Uterus (tissue), 2 donors: Measurements from ENCODE around the gene JARID2.

ENCODE experiments used
- POLR2A ChIP-seq, 2 donors: fragments of 450-650 bp; IDR thresholded peaks; one replicate each; pipeline ENCODE4 v1.6.1; 2016; ENCODE audit warnings: antibody characterized with exemption in 2 of 2, mild to moderate bottlenecking in 1 of 2, moderate library complexity in 1 of 2
- TF ChIP-seq, protein P1 (sequence below), 4 experiments: fragments of 200-600 bp in 2 of 4; fragments of 450-650 bp in 2 of 4; sonication (generic) in 2 of 4; IDR thresholded peaks; one replicate each; pipeline ENCODE4 v1.5.1; 2016 to 2019; ENCODE audit warnings: antibody characterized with exemption in 4 of 4, mild to moderate bottlenecking in 2 of 4, moderate library complexity in 1 of 4

DNA sequence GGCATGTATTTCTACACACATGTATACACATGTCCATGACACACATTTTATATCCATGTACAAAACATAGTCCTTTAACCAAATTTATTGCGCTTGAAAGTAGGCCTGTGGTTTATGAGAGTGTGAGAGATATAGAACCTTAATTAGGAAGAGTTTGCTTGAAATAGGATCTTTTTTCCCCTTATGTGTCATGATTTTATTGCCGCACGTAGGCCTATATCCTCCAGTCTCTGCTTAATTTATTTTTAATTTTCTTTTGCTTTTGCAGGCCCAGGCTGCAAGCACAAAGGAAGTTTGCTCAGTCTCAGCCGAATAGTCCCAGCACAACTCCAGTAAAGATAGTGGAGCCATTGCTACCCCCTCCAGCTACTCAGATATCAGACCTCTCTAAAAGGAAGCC is 205.9 kb downstream of the JARID2 start:
- TF ChIP-seq, protein P1, sequence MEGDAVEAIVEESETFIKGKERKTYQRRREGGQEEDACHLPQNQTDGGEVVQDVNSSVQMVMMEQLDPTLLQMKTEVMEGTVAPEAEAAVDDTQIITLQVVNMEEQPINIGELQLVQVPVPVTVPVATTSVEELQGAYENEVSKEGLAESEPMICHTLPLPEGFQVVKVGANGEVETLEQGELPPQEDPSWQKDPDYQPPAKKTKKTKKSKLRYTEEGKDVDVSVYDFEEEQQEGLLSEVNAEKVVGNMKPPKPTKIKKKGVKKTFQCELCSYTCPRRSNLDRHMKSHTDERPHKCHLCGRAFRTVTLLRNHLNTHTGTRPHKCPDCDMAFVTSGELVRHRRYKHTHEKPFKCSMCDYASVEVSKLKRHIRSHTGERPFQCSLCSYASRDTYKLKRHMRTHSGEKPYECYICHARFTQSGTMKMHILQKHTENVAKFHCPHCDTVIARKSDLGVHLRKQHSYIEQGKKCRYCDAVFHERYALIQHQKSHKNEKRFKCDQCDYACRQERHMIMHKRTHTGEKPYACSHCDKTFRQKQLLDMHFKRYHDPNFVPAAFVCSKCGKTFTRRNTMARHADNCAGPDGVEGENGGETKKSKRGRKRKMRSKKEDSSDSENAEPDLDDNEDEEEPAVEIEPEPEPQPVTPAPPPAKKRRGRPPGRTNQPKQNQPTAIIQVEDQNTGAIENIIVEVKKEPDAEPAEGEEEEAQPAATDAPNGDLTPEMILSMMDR (IDR thresholded peaks at IDR 0.05) = no peak
- TF ChIP-seq POLR2A (IDR thresholded peaks at IDR 0.05) = no peak
